Fibroblast of lung (primary cell): Measurements from ENCODE around the gene IRAK1BP1. TPM values are rescaled to one million over a fixed set of nuclear protein-coding genes. Genes with fewer than 3 reads are reported as not detected.
"Not testable (repeated sequence)": the region's sequence is repeated elsewhere in the genome, so short reads cannot be mapped to it uniquely, and the experiment has no call there.

ENCODE experiments used
- DNase-seq, 2 donors: peaks; one replicate each; pipeline versions ENCODE4 v3.0.0 to v3.0.0-alpha.2; 2010; ENCODE audit warnings: low read depth in 2 of 2
- H2AFZ ChIP-seq: 2 replicates; pipeline ENCODE4 v1.5.1; 2012; ENCODE audit warnings: low read length, control low read depth, inconsistent platforms
- H3K27ac ChIP-seq: 2 replicates; pipeline ENCODE4 v1.5.1; 2011; ENCODE audit warnings: low read length, control low read depth; ENCODE audit not compliant: insufficient read depth
- H3K27me3 ChIP-seq: 2 replicates; pipeline ENCODE4 v1.5.1; 2011; ENCODE audit warnings: mild to moderate bottlenecking, low read length; ENCODE audit not compliant: control insufficient read depth, insufficient read depth
- H3K36me3 ChIP-seq: 2 replicates; pipeline ENCODE4 v1.5.1; 2011; ENCODE audit warnings: low read length; ENCODE audit not compliant: control insufficient read depth, insufficient read depth
- H3K4me1 ChIP-seq: 2 replicates; pipeline ENCODE4 v1.5.1; 2011; ENCODE audit warnings: low read length; ENCODE audit not compliant: control insufficient read depth, insufficient read depth; ENCODE audit errors: extremely low read depth
- H3K4me2 ChIP-seq: 2 replicates; pipeline ENCODE4 v1.5.1; 2011; ENCODE audit warnings: low read length, control low read depth; ENCODE audit not compliant: insufficient read depth; ENCODE audit errors: extremely low read depth
- H3K4me3 ChIP-seq, 4 experiments: fragments of 200-600 bp in 1 of 4; sonication (generic) in 1 of 4; replicated peaks in 1 of 4; 2 replicates each; pipeline ENCODE4 v1.5.1; 2011 to 2016; ENCODE audit warnings: low read length in 4 of 4, low read depth in 3 of 4, mild to moderate bottlenecking in 3 of 4, control low read depth in 2 of 4, inconsistent platforms in 1 of 4, mixed read lengths in 1 of 4; ENCODE audit not compliant: insufficient read depth in 1 of 4; ENCODE audit errors: control extremely low read depth in 1 of 4
- H3K79me2 ChIP-seq: 2 replicates; pipeline ENCODE4 v1.5.1; 2012; ENCODE audit warnings: mild to moderate bottlenecking, low read length, inconsistent platforms; ENCODE audit not compliant: control insufficient read depth, insufficient read depth
- H3K9ac ChIP-seq: 2 replicates; pipeline ENCODE4 v1.5.1; 2011; ENCODE audit warnings: mild to moderate bottlenecking, low read length, control low read depth; ENCODE audit not compliant: insufficient read depth
- H3K9me3 ChIP-seq: 2 replicates; pipeline ENCODE4 v1.5.1; 2012; ENCODE audit warnings: low read depth, low read length; ENCODE audit not compliant: control insufficient read depth, insufficient read depth
- H4K20me1 ChIP-seq: 2 replicates; pipeline ENCODE4 v1.5.1; 2011; ENCODE audit warnings: low read length; ENCODE audit not compliant: control insufficient read depth, insufficient read depth; ENCODE audit errors: extremely low read depth
- EZH2 ChIP-seq: IDR thresholded peaks from 2 replicates; pipeline ENCODE4 v1.5.1; 2012; ENCODE audit warnings: low read length, control low read depth, mild to moderate bottlenecking; ENCODE audit errors: missing control alignments
- polyA plus RNA-seq, 2 donors: library from polyadenylated mRNA; depleted of rRNA in 1 of 2; stranded (reverse) in 1 of 2; unstranded in 1 of 2; fragments of >200 nt; gene quantifications; 2 replicates each; pipeline ENCODE4 v1.2.1, GENCODE V29; 2011 to 2012; ENCODE audit warnings: missing spikeins in 1 of 2
- total RNA-seq: library from RNA; depleted of rRNA; stranded (reverse); fragments of >200 nt; gene quantifications from 2 replicates; pipeline ENCODE4 v1.2.1, GENCODE V29; 2014
- TF ChIP-seq, protein P1 (sequence below), 2 donors: IDR thresholded peaks in 1 of 2; conservative IDR thresholded peaks in 1 of 2; 1 replicate in 1 of 2; 2 replicates in 1 of 2; pipeline ENCODE4 v1.5.1; 2011 to 2012; ENCODE audit warnings: low read length in 2 of 2, control low read depth in 1 of 2, inconsistent platforms in 1 of 2, low read depth in 1 of 2, mild to moderate bottlenecking in 1 of 2

IRAK1BP1 gene
- total and polyA plus RNA-seq, 2 donors (not counting 1 experiment from before 2014, with no cell fraction given) = 2.5 to 5.6 TPM

- TF ChIP-seq, protein P1, sequence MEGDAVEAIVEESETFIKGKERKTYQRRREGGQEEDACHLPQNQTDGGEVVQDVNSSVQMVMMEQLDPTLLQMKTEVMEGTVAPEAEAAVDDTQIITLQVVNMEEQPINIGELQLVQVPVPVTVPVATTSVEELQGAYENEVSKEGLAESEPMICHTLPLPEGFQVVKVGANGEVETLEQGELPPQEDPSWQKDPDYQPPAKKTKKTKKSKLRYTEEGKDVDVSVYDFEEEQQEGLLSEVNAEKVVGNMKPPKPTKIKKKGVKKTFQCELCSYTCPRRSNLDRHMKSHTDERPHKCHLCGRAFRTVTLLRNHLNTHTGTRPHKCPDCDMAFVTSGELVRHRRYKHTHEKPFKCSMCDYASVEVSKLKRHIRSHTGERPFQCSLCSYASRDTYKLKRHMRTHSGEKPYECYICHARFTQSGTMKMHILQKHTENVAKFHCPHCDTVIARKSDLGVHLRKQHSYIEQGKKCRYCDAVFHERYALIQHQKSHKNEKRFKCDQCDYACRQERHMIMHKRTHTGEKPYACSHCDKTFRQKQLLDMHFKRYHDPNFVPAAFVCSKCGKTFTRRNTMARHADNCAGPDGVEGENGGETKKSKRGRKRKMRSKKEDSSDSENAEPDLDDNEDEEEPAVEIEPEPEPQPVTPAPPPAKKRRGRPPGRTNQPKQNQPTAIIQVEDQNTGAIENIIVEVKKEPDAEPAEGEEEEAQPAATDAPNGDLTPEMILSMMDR (conservative IDR thresholded peaks at IDR 0.05 in 1 of 2, IDR thresholded peaks at IDR 0.05 in 1 of 2; ENCODE audit: low read depth in 1 of 2, low read length in 2 of 2) = no peak
- TF ChIP-seq EZH2 = no peak
- Histone ChIP-seq H4K20me1 (no peaks in the 10 kb centered on the region), H3K9ac (no peak overlapping the region), H3K36me3 (no peaks in the 10 kb centered on the region), H2AFZ (no peak overlapping the region), H3K9me3 (no peaks in the 10 kb centered on the region), H3K27ac (no peak overlapping the region), H3K4me1 (no peaks in the 10 kb centered on the region), H3K27me3 (no peaks in the 10 kb centered on the region), H3K4me2 (no peak overlapping the region), H3K79me2 (no peaks in the 10 kb centered on the region), H3K4me3 (no peak overlapping the region)
- no peak for DNase-seq
Observed at GRCh38 chr6:78917788-78918187, 50.4 kb downstream of the IRAK1BP1 start.

DNA sequence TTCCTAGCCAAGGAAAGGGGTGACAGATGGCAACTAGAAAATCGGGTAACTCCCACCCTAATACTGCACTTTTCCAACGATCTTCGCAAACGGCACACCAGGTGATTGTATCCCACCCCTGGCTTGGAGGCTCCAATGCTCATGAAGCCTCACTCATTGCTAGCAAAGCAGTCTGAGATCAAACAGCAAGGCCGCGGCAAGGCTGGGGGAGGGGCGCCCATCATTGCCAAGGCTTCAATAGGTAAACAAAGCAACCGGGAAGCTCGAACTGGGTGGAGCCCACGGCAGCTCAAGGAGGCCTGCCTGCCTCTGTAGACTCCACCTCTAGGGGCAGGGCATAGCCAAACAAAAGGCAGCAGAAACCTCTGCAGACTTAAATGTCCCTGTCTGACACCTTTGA, 53.8 kb downstream of the IRAK1BP1 start:
- H3K4me1 ChIP-seq, H3K9ac ChIP-seq, H3K79me2 ChIP-seq, H3K4me3 ChIP-seq, H3K9me3 ChIP-seq, H3K36me3 ChIP-seq, H4K20me1 ChIP-seq, H3K27me3 ChIP-seq, H3K4me2 ChIP-seq, H2AFZ ChIP-seq, DNase-seq, H3K27ac ChIP-seq: not testable (repeated sequence)

DNA sequence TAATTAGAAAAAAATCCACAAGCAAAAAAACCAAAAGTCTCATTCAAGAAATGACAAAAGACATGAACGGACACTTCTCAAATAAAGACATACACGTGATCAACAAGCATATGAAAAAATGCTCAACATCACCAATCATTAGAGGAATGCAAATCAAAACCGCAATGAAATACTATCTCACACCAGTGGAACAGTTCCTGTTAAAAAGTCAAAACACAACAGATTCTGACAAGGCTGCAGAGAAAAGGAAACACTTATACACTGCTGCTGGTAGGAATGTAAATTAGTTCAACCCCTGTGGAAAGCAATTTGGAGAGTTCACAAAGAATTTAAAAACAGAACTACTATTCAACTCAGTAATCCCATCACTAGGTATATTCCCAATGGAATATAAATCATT, 58.0 kb downstream of the IRAK1BP1 start:
- no peak overlapping the region for H3K4me3 ChIP-seq
- H3K9ac ChIP-seq = no peak overlapping the region
- no peaks in the 10 kb centered on the region for H3K27me3 ChIP-seq
- H3K79me2 ChIP-seq = no peaks in the 10 kb centered on the region
- no peaks in the 10 kb centered on the region for H3K9me3 ChIP-seq
- TF ChIP-seq EZH2 = no peak
- TF ChIP-seq, protein P1 (conservative IDR thresholded peaks at IDR 0.05 in 1 of 2, IDR thresholded peaks at IDR 0.05 in 1 of 2; ENCODE audit: low read depth in 1 of 2, low read length in 2 of 2) = no peak
- no peaks in the 10 kb centered on the region for H4K20me1 ChIP-seq
- no peaks in the 10 kb centered on the region for H3K4me1 ChIP-seq
- H3K4me2 ChIP-seq = no peak overlapping the region
- H3K27ac ChIP-seq = no peak overlapping the region
- no peak for DNase-seq
- H3K36me3 ChIP-seq = no peaks in the 10 kb centered on the region
- no peak overlapping the region for H2AFZ ChIP-seq

DNA sequence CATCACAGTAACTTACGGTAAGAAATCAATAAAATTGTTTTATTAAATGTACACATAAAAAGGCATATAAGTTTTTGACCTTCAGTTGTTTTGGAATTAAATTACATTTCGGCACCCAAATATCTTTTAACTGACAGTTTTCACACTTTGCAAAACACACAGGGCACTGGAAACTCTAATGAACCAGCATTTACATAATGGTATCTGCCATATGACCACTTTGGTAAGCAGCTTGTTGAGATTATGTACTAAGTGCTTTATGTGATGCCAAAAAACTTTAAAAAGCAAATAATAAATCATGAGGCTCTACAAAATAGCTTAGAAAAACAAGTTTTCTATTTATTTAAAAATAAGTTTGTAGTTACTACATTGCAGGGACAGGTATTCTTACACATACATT, 68.2 kb downstream of the IRAK1BP1 start:
- H3K9me3 ChIP-seq = no peaks in the 10 kb centered on the region
- H4K20me1 ChIP-seq = no peaks in the 10 kb centered on the region
- H3K4me2 ChIP-seq = no peak overlapping the region
- no peak for DNase-seq
- H3K79me2 ChIP-seq = no peaks in the 10 kb centered on the region
- no peak overlapping the region for H2AFZ ChIP-seq
- no peaks in the 10 kb centered on the region for H3K4me1 ChIP-seq
- no peak overlapping the region for H3K4me3 ChIP-seq
- H3K36me3 ChIP-seq = no peaks in the 10 kb centered on the region
- H3K9ac ChIP-seq = no peak overlapping the region
- H3K27ac ChIP-seq = no peak overlapping the region
- H3K27me3 ChIP-seq = no peaks in the 10 kb centered on the region
- TF ChIP-seq, protein P1 (conservative IDR thresholded peaks at IDR 0.05 in 1 of 2, IDR thresholded peaks at IDR 0.05 in 1 of 2; ENCODE audit: low read depth in 1 of 2, low read length in 2 of 2) = no peak
- no peak for TF ChIP-seq EZH2
